Natural killer cell treated with Interleukin-12 subunit alpha and Interleukin-12 subunit beta and Interleukin-15 and Interleukin-18, amount 100 ng/mL, for 72 hours (primary cell): ENCODE results near the gene NSRP1. TPM values are rescaled to one million over a fixed set of nuclear protein-coding genes. Genes with fewer than 3 reads are reported as not detected.
"Not testable (repeated sequence)": the region's sequence is repeated elsewhere in the genome, so short reads cannot be mapped to it uniquely, and the experiment has no call there.

Experiments
- ATAC-seq, 2 donors: fragments of 150-1000 bp; cut with Tn5 transposase in 1 of 2; sonication (Bioruptor Pico), chemical (Tn5 transposase) in 1 of 2; 2 replicates each; pipeline ENCODE4 v1.10.0; 2021
- DNase-seq: peaks from one replicate; pipeline ENCODE4 v3.0.0; 2022; ENCODE audit warnings: low spot score
- H3K27ac Mint-ChIP-seq, 2 donors: 1 replicate in 1 of 2; 2 replicates in 1 of 2; pipeline ENCODE4 v1.8.0; 2022; ENCODE audit warnings: mixed read lengths in 2 of 2, mild to moderate bottlenecking in 1 of 2, moderate library complexity in 1 of 2
- H3K27me3 Mint-ChIP-seq, 2 donors: 1 replicate in 1 of 2; 2 replicates in 1 of 2; pipeline ENCODE4 v1.8.0; 2022; ENCODE audit warnings: mixed read lengths in 2 of 2
- H3K36me3 Mint-ChIP-seq: one replicate; pipeline ENCODE4 v1.8.0; 2022; ENCODE audit warnings: mixed read lengths
- H3K4me1 Mint-ChIP-seq, 2 donors: 1 replicate in 1 of 2; 2 replicates in 1 of 2; pipeline ENCODE4 v1.8.0; 2022; ENCODE audit warnings: low read depth in 2 of 2, mixed read lengths in 2 of 2, mild to moderate bottlenecking in 1 of 2
- H3K4me3 Mint-ChIP-seq: one replicate; pipeline ENCODE4 v1.8.0; 2022; ENCODE audit warnings: mixed read lengths
- H3K9me3 Mint-ChIP-seq: 2 replicates; pipeline ENCODE4 v1.8.0; 2022; ENCODE audit warnings: mixed read lengths
- total RNA-seq, 2 donors: library from RNA; stranded (reverse); gene quantifications; one replicate each; pipeline ENCODE4 v1.2.3, GENCODE V29; 2022

Gene NSRP1
- total RNA-seq, result 10 to 100 TPM; 35.7 to 59.8 TPM

DNA sequence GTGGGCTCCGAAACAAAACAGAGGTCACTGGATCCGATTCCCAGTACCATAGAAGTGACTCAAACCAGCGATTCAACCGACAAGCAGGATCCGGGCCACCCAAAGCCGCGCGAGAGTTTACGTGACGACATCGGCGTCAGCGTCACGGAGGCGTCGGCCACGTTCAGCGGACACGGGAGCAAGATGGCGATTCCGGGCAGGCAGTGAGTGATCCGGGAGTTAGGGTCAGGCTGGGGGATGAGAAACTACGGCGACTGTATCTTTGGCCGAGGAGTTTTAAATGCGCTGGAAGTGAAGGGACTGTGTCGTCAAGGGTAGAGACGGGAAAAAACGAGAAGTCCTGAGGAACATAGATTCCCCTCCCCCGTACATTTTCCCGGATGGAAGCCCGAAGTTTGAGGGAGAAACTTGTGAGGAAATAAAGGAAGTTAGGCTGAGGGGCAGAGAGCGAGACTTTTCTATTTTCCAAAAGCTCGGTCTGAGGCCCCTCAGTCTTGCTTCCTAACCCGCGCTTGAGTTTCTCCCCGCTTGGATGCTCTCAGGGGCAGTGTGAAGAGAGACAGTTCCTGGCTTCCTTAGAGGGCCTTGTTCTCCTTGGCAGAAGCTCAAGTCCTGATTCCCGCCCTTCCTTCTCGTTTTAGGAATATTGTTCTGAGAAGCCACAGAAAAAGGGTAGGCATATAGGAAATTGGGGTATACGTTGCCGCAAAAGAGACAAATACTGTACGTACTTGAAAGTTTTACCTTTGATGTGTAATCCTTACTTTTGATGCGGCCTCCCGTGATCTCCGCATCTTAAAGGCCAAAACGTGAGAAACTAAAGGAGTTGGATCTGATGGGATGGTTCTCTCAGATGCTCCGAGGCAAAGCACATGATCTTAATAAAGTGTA is at the start of gene NSRP1:
TSS of gene NSRP1 (plus strand) at position 156 of the 891 bp plus-strand sequence. CDS start at position 184, 28 bp downstream.
- Mint-ChIP-seq H3K27ac (peak within 1 kb of the TSS; percentile 96 to 98), H3K27me3 (no peaks in the 10 kb centered on the region), H3K4me1 (peaks cover 30 to 58% of the 10 kb centered on the region in 2 donors), H3K4me3 (peak within 1 kb of the TSS; percentile 100), H3K9me3 (no peaks in the 10 kb centered on the region), H3K36me3 (peaks cover 18% of the 10 kb centered on the region)
- ATAC-seq (peak; percentile 92 to 96), DNase-seq (peak; percentile 95)

- H3K27me3 Mint-ChIP-seq, result peaks cover 39 to 51% of the 10 kb centered on the region in 2 donors
- DNase-seq (no peak), ATAC-seq (no peak)
- no peak overlapping the region for H3K4me3 Mint-ChIP-seq
- H3K9me3 Mint-ChIP-seq, result peaks cover 15% of the 10 kb centered on the region
- no peak overlapping the region for H3K27ac Mint-ChIP-seq
- no peaks in the 10 kb centered on the region for H3K4me1 Mint-ChIP-seq
- peaks cover 24% of the 10 kb centered on the region for H3K36me3 Mint-ChIP-seq
These were observed 48.2 kb upstream of the NSRP1 start for GRCh38 chr17:30068465-30068864.

DNA sequence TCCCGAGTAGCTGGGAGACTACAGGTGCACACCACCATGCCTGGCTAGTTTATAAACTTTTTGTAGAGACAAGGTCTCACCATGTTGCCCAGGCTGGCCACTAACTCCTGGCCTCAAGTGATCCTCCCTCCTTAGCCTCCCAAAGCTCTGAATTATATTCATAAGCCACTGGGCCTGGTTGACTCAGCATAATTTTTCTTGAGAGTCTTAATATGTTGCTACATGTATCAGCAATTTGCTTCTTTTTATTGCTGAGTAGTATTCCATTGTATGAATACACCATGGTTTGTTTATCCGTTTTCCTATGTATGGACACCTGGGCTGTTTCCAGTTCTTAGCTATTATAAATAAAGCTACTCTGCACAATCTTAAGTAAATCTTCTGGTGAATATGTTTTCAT is 42.4 kb upstream of the NSRP1 start:
- no peaks in the 10 kb centered on the region for H3K9me3 Mint-ChIP-seq
- no peaks in the 10 kb centered on the region for H3K36me3 Mint-ChIP-seq
- ATAC-seq (no peak), DNase-seq (no peak)
- no peak overlapping the region for H3K4me3 Mint-ChIP-seq
- peaks cover 28 to 57% of the 10 kb centered on the region in 2 donors for H3K27me3 Mint-ChIP-seq
- no peaks in the 10 kb centered on the region for H3K4me1 Mint-ChIP-seq
- H3K27ac Mint-ChIP-seq, result no peak overlapping the region

- Mint-ChIP-seq H3K9me3 (no peaks in the 10 kb centered on the region), H3K27ac (no peak overlapping the region), H3K27me3 (peaks cover 28 to 55% of the 10 kb centered on the region in 2 donors), H3K36me3 (no peaks in the 10 kb centered on the region), H3K4me1 (no peaks in the 10 kb centered on the region), H3K4me3 (no peak overlapping the region)
- ATAC-seq (no peak), DNase-seq (no peak)
These were observed 41.9 kb upstream of the NSRP1 start for GRCh38 chr17:30074730-30075129.

DNA sequence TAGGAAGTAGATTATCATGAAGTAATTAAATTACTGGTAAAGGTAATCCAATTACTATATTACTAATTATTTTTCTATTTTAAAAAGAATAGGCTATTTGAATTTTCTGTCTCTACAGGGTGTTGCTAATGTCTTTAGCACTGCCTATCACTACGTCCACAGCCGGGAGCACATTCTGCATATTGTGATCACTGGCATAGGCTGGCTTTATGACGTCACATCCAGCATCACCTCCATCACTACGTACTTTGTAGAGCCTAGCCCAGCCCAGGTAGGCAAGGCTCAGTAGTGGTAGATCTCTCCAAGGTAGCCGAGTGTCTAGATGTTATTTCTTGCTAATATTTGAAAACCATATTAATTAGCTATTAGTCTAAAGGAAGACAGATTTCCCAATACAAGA is 33.8 kb upstream of the NSRP1 start:
- Mint-ChIP-seq H3K4me1 (no peaks in the 10 kb centered on the region), H3K9me3 (no peaks in the 10 kb centered on the region), H3K36me3 (no peaks in the 10 kb centered on the region), H3K27me3 (peaks cover 18 to 27% of the 10 kb centered on the region in 2 donors), H3K27ac (no peak overlapping the region), H3K4me3 (no peak overlapping the region)
- ATAC-seq, result no peak
- no peak for DNase-seq

- no peak for DNase-seq
- no peaks in the 10 kb centered on the region for H3K4me1 Mint-ChIP-seq
- H3K9me3 Mint-ChIP-seq, result no peaks in the 10 kb centered on the region
- no peaks in the 10 kb centered on the region for H3K36me3 Mint-ChIP-seq
- peaks cover 23 to 31% of the 10 kb centered on the region in 2 donors for H3K27me3 Mint-ChIP-seq
- ATAC-seq, result no peak
- no peak overlapping the region for H3K27ac Mint-ChIP-seq
- no peak overlapping the region for H3K4me3 Mint-ChIP-seq
These were observed 31.8 kb upstream of the NSRP1 start for GRCh38 chr17:30084788-30085187.

DNA sequence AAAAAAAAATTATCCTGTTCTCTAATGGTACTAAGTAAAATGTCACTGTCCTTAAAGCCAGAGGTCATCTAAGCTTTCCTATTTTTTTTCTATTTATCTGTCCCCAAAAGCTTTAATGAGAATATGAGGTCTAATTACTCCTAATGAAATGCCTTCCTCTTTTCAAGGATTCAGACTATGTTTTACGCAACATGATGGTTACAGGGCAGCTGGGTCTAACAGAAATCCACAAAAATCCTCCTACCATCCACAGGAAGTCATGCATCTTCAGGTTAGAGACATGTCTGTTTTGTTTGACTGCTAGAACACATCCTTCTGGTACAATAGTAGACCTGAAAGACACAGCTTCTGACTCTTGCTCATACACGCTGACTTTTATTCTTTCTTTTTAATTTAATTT is 29.7 kb upstream of the NSRP1 start:
- H3K27me3 Mint-ChIP-seq, result peaks cover 32 to 45% of the 10 kb centered on the region in 2 donors
- no peak for DNase-seq
- no peak overlapping the region for H3K4me3 Mint-ChIP-seq
- H3K4me1 Mint-ChIP-seq, result no peaks in the 10 kb centered on the region
- ATAC-seq, result no peak
- no peaks in the 10 kb centered on the region for H3K9me3 Mint-ChIP-seq
- H3K36me3 Mint-ChIP-seq, result no peaks in the 10 kb centered on the region
- H3K27ac Mint-ChIP-seq, result no peak overlapping the region

DNA sequence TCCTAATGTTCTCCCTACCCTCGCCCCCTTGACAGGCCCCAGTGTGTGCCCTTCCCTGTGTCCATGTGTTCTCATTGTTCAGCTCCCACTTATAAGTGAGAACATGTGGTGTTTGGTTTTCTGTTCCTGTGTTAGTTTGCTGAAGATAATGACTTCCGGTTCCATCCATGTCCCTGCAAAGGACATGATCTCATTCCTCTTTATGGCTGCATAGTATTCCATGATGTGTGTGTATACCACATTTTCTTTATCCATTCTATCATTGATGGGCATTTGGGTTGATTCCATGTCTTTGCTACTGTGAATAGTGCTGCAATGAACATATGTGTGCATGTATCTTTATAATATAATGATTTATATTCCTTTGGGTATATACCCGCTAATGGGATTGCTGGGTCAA is 29.2 kb upstream of the NSRP1 start:
- H3K27ac Mint-ChIP-seq, H3K4me3 Mint-ChIP-seq, DNase-seq, H3K36me3 Mint-ChIP-seq, H3K4me1 Mint-ChIP-seq, H3K9me3 Mint-ChIP-seq, ATAC-seq: not testable (repeated sequence)
- H3K27me3 Mint-ChIP-seq, result peaks cover 32 to 47% of the 10 kb centered on the region in 2 donors

DNA sequence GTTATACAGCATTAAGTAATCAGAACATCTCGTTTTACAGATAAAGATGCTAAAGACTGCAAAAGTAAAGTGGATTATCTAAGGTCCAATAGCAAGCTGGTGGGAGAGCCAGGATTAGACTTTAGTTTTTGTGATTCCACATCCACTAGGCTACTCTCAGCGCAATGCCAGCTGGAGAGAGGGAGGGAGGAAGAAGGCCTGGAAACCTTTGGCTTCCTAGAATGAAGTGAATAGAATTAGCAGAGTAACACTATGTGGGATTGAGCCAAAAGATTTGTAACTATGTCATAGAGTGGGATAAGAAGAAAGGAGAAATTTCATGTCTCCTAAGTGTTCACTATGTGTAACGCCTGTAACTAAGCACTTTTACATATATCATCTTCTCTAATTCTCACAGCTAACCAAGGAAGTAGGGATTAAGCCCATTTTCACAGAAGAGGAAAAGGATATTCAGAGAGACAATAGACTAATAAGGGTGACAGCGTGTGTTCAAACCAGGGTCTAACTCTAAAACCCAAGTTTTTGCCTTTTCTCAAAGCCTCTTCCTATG is 25.4 kb upstream of the NSRP1 start:
- H3K27ac Mint-ChIP-seq, result no peak overlapping the region
- no peaks in the 10 kb centered on the region for H3K9me3 Mint-ChIP-seq
- ATAC-seq, result no peak
- H3K36me3 Mint-ChIP-seq, result no peaks in the 10 kb centered on the region
- peaks cover 37 to 62% of the 10 kb centered on the region in 2 donors for H3K27me3 Mint-ChIP-seq
- DNase-seq, result no peak
- H3K4me3 Mint-ChIP-seq, result no peak overlapping the region
- peaks cover 6 to 14% of the 10 kb centered on the region in 2 donors for H3K4me1 Mint-ChIP-seq

- Mint-ChIP-seq H3K9me3 (no peaks in the 10 kb centered on the region), H3K4me3 (no peak overlapping the region), H3K4me1 (peaks cover 6 to 14% of the 10 kb centered on the region in 2 donors), H3K27me3 (peaks cover 36 to 62% of the 10 kb centered on the region in 2 donors), H3K27ac (no peak overlapping the region), H3K36me3 (no peaks in the 10 kb centered on the region)
- ATAC-seq (no peak), DNase-seq (no peak)
These were observed 24.8 kb upstream of the NSRP1 start for GRCh38 chr17:30091771-30092170.

DNA sequence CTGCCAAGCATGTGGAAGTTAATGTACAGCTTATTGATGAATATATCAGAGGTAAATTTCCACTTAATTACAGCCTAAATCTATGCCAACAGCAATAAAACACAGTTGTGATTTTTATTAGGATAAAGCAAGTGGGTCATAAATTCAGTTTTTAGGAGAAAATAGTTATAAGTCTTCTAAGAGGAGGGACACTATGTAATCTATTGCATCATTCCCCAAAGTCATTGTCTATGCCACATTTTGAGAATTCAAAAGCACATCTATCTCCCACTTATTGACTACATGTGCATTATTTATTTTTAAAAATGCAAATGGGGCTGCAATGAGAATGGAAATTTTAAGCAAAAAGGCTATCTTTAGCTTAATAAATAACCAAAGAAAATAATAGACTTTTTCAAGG is 23.7 kb upstream of the NSRP1 start:
- DNase-seq, result no peak
- Mint-ChIP-seq H3K4me1 (peaks cover 6 to 14% of the 10 kb centered on the region in 2 donors), H3K9me3 (no peaks in the 10 kb centered on the region), H3K4me3 (no peak overlapping the region), H3K27me3 (peaks cover 30 to 51% of the 10 kb centered on the region in 2 donors), H3K36me3 (no peaks in the 10 kb centered on the region), H3K27ac (no peak overlapping the region)
- ATAC-seq, result no peak

GRCh38 chr17:30093463-30094147 is 23.0 kb upstream of the NSRP1 start:
- DNase-seq (peak; percentile 65), ATAC-seq (peak; percentile 57 to 62)
- H3K27me3 Mint-ChIP-seq, result peaks cover 30 to 50% of the 10 kb centered on the region in 2 donors
- no peaks in the 10 kb centered on the region for H3K36me3 Mint-ChIP-seq
- no peak overlapping the region for H3K4me3 Mint-ChIP-seq
- H3K4me1 Mint-ChIP-seq, result peaks cover 6 to 14% of the 10 kb centered on the region in 2 donors
- H3K27ac Mint-ChIP-seq, result no peak overlapping the region
- H3K9me3 Mint-ChIP-seq, result no peaks in the 10 kb centered on the region

DNA sequence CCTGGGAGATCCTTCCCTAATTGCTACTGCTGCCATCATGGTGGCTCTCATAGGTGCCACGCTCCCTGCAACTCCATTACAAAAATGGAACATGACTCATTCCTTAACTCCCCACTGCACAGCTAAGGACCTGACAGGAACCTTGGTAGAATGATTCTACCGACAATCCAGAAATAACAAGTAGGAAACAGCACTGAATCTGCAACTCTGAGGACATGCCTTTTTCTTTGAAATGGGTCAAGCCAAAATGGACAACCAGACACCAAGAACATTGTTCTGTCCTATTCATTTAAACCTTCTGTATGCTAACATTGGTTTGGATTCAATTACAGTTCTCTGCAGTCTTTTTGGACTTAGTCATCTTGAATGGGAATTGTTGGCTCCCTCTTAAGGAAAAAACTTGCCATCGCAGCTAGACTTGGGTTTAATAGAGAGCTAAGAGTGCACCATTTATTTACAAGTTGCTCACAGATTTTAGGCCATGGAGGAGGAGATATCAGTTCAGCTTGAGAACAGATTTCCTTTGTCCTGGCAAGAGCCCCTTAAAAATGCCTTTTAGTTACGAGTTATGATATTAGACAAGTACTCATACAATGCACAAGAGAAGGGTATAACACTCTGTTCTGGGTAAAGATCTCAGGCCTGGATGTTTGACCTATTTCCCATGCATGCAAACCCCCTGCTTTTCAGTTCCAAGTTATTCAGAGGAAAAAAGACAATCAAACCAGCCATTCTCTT is 20.9 kb upstream of the NSRP1 start:
- H3K27me3 Mint-ChIP-seq, result peaks cover 19 to 43% of the 10 kb centered on the region in 2 donors
- H3K4me3 Mint-ChIP-seq, result no peak overlapping the region
- ATAC-seq (no peak), DNase-seq (no peak)
- no peaks in the 10 kb centered on the region for H3K36me3 Mint-ChIP-seq
- no peaks in the 10 kb centered on the region for H3K9me3 Mint-ChIP-seq
- peaks cover 6 to 14% of the 10 kb centered on the region in 2 donors for H3K4me1 Mint-ChIP-seq
- H3K27ac Mint-ChIP-seq, result no peak overlapping the region
